HG02884 (cell line): ENCODE results near the gene ACTL10.

Source experiments
- ATAC-seq: cut with Tn5 transposase; IDR thresholded peaks from one replicate; pipeline ENCODE4 v1.9.1; 2021; ENCODE audit warnings: mild to moderate bottlenecking, moderate library complexity; ENCODE audit not compliant: unreplicated experiment

ACTL10 gene

DNA sequence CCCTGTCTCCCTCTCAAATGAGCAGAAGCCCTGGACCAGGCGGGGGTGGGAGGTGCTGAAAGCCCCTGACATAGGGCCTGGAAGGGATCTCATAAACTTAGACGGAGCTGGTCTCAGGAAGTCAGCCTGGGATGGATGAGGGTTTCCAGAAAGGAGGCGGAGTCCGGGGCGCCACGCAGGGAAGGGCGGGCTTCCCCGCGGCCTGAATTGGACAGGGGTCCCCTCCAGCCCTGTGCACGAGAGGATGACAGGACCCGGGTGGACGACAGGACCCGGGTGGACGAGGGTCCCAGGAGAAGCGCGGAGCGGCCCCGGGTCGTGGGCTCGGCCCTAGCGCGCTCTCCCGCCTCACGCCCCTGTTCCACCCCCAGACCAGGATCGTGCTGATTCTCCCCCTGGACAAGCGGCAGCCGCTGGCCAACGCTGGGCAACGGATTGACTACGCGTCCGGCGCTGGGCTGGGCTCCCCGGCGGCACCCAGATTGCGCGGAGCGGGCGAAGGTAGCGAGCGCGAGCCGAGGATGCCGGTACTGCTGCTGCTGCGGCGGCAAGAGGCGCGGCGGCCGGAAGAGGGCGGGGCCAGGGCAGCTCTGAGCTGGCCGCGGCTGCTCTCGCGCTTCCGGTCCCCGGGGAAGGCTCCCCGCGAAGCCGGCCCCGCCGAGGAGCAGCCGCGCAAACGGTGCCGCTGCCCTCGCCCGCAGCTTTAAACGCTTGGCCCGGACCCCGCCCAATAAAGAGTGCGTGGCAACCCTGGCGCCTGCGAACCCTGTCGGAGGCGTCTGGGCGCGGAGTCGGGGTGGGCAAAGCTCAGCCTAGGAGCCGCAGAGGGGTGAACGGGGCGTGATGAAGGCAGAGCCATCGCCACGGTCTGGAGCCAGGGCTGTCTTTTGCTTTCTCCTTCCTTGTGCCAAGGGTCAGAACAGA is 3.3 kb upstream of the ACTL10 start:
- no peak for ATAC-seq

DNA sequence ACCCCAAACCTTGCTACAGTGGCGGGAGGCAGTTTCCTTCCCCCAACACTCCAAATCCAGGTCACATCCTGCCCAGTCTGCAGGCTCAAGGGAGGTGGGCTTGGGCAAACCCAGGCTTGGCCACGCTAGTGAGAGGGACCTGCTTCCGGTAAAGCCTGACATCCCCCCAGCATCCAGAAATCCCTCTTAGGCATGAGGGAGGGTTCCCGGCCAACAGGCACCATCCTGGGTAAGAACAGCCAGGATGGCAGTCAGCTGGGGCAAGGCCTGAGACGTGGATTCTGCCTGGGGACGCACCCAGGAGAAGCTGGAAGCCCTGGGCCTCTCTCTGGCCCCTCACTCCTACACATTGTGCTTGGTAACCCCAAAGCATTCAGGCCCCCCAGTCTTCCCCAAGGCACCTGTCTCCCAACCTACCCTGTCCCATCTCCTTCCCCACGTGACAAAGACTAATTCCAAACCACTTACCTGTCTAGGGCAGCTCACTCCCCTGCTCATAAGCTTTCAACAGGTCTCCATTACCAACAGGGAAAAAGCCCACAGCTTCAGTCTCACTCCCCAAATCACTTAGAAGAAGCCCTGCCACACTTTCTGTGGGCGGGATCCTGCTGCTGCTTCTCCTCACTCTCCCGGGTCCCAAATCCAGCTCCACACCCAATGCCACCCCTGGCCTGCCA is 2.5 kb upstream of the ACTL10 start:
- ATAC-seq = no peak

DNA sequence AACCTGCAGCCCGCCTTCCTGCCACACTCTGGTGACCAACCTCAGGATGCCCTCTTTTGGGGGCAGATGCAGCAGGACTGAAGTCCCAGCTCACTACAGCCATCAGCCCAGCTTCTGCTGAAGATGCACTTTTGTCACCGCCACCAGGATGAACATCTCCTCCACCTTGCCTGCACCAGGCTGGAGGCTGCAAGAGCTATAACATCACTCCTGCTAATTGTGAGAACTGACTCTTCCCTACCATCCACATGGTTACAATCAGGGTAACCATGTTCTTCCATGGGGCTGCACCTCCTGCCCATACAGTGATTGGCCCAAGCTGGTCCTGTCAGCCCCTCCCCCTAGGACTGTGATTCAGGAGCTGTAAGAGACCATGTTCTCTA is 2.0 kb upstream of the ACTL10 start:
- no peak for ATAC-seq

DNA sequence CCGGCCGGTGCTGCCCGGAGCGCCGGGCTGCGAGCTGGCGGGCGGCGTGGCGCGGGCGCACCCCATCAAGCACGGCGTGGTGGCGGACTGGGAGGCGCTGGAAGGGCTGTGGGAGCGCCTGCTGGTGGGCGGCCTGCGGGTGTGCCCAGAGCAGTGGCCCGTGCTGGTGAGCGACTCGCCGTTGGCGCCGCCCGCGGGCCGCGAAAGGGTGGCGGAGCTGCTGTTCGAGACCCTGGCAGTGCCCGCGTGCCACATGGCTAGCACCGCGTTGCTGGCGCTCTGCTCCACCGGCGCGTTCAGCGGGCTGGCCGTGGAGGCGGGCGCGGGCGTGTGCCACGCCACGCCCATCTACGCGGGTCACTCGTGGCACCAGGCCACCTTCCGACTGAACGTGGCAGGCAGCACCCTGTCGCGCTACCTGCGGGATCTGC is 517 bp downstream of the ACTL10 start:
- ATAC-seq = no peak

DNA sequence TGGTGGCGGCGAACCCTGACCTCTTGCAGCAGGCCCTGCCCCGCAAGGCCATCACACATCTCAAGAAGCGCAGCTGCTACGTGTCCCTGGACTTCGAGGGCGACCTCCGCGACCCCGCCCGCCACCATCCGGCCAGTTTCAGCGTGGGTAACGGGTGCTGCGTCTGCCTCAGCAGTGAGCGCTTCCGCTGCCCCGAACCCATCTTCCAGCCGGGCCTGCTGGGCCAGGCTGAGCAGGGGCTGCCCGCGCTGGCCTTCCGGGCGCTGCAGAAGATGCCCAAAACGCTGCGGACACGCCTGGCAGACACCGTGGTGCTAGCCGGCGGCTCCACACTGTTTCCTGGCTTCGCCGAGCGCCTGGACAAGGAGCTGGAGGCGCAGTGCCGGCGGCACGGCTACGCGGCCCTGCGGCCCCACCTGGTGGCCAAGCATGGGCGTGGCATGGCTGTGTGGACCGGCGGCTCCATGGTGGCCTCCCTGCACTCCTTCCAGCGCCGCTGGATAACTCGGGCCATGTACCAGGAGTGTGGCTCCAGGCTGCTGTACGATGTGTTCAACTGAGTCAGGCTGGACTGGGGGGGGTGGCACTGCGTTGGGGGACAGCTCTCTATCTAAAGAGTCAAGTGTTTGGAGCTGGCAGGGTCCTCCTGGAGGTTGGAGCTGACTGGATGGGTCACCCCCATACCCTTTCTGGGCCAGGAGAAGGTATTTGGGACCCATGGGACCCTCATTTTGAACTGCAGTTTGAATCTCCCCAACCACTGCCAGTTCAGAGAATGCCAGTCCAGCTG is 1.1 kb downstream of the ACTL10 start:
- ATAC-seq = no peak

DNA sequence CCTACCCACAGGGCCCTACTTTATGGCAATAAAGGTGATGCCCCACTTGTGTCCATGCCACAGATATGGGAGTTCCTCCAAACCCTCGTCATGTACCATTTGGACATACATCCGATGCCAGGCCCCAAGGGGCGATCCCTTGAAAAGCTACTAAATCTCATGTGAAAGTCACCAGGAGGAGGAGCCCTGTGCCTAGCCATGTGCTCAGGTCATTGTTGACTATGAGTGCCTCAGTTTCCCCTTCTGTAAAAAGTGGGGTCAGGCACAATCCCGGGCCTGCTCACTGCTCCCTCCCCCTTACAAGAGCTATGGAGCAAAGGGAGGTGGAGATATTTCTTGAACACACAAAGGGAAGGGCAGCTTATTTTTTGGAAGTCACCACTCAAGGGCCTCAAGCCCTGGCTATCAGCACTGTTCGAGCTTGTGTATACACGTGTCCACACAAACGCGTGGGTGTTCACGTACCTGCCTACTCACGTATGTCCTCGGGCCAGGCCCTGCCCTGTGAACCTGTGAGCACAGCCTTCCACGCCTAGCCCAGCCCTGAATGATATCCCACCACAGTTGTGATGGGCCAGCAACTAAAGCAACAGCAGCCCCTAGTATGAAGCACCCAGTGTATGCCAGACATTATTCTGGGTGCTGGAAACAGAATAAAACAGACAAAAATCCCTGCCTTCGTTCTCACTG is 1.9 kb downstream of the ACTL10 start:
- no peak for ATAC-seq

DNA sequence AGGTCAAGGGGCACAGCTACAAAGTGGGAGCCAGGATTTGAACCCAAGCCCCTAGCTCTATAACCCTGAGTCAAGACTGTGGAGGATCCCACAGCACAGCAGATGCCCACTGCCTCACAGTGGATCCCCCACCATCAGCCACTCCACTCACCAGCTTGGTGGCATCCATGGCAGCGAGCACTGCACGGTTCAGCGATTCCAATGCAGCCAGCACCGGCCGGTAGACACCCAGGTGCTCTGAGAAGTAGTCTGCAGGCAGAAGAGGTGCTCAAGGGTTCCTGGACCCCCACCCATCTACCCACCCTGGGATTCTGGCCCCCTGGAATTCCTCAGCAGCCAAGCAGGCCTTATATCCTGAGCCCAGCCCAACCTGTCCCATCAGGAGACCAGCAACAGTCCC is 2.5 kb downstream of the ACTL10 start:
- no peak for ATAC-seq

DNA sequence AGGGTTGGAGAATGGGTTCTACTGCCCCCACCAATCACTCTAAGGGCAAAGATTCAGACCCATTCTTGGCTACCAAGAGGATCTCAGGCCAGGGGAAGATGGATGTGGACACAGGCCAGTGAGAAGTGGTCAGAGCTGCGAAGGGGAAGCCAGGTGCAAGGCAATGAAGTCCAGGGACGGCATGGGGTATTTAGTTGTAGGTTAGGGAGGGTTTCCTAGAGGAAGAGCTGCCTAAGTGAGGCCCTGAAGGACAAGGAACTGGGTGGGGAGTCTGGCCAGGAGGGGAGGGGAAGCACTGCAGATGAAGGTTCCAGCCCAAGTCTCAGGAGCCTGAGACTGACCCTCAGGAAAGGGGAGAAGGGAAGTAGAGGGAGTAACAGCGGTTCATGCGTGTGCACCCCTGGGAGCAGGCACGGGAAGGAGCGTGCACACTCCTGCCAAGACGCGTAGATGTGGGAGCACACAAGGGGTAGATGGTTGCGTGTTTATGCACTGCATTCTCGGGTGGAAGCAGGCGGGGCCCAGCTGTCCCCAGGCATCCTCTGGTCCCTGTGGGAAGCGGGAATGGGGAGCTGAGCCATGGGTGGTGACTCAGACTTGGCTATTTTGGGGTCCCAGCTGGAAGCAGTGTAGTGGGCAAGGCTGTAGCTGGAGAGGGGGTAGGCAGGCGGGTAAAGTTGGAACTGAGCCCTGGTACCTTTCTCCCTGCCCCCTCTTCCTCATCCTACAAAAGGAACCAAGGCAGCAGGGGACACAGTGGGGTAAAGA is 3.3 kb downstream of the ACTL10 start:
- no peak for ATAC-seq

DNA sequence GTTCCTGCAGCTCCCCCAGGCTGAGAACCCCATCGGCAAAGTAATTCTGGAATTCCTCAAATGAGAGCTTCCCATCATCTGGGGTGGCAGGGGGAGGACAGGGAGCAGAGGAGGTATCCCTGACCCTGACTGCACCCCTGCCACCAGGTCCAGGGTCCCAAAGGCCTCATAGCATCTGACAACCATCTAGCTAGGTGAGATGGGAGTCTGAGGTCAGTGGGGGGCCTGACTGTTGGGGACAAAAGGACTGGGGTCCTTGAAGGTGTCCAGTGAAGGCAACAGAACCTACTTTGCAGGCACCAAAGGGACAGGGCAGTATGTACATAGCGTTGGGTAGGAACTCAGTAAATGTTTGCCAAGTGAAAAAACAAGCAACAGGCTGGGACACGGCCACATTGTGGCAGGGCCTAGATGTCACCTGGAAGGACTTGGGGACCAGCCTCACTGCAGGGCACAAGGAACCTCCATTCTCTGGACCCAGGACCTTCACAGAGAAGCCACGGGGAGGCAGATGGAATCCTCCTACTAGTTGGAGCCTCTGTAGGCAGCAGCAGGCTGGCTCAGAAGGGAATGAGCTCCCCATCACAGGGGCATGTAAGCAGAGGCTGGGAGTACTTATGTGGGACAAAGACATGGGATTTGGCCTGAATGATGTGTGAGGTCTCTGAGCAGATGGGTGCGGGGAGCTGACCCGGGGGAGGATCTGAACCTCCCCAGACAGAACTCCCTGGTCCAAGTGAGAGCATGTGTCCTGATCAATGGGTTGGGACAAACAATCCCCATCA is 4.2 kb downstream of the ACTL10 start:
- no peak for ATAC-seq

DNA sequence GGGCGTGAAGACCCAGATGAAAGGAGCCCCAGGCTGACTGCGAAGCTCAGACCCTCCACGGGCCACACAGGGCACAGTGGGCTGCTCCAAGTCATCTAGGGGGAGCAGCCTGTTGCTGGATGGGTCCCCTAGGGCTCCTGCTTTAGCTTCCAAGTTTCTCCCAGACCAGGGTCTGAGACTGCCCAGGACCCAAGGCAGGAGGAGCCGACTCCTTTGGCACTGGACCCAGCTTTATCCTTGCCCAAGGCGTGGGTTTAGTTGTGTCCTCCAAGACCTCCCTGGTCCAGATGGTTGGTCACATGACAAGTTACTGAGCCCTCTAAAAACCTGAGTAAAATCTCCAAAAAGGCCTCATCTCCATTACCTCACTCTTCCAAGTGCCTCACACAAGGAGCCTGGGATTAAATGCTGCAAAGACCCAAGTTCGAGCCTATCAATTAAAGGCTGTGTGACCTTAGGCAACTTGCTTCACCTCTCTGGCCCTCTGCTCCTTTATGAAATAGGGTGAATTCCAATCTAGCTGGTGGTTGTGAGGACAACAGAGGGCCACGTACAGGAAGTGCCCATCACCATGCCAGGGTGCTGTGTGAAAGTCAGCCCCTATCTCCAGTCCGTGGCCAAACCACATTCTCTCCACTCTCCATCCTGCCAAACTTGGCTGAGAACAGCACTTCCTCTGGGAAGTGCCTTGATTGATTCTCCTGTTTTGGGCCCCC is 5.0 kb downstream of the ACTL10 start:
- no peak for ATAC-seq

DNA sequence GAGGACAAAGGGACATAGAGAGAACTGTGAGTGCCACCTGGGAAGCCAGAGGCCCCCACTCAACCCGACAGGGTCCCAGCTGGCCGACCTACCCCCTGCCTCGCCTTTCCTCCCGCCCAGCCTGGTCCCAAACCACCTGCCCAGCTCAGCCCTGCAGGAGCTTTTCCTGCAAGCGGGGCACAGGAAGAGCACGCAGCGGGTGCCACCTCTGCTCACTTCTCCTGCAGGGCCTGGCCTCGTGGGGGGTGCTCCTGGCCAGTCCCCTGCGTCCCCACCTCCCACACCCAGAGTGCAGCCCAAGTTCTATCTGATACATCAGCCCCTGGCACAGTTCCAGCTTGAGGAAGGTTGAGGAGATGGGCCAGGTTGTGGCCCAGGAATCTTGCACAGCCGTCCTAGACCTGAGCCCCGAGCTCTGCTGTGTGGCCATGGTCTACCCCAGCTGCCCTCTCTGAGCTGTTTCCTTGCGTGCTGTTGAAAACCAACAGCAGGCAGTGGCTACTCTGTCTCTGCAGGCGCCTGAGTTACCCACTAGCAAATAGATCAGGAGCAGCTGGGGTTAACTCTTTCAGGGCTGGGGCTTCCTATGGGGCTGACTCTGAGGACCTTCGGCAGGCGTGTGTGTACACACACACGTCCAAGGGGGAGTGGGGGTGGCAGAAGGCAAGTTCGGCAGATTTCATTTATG is 5.8 kb downstream of the ACTL10 start:
- no peak for ATAC-seq

DNA sequence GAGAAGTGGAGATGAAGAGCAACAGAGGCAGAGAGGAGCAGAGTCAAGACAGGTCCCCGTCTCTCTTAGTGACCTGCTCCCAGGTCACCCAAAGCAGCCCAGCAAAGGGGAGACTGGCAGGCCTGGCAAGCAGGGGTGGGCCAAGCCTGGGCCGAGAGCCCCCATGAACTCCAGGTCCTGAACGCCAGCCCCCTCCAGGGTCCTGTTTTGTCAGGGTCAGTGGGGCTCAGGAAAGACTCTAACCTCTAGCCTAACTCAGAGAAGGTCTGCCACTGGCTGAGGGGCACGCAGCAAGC is 6.3 kb downstream of the ACTL10 start:
- ATAC-seq = no peak

DNA sequence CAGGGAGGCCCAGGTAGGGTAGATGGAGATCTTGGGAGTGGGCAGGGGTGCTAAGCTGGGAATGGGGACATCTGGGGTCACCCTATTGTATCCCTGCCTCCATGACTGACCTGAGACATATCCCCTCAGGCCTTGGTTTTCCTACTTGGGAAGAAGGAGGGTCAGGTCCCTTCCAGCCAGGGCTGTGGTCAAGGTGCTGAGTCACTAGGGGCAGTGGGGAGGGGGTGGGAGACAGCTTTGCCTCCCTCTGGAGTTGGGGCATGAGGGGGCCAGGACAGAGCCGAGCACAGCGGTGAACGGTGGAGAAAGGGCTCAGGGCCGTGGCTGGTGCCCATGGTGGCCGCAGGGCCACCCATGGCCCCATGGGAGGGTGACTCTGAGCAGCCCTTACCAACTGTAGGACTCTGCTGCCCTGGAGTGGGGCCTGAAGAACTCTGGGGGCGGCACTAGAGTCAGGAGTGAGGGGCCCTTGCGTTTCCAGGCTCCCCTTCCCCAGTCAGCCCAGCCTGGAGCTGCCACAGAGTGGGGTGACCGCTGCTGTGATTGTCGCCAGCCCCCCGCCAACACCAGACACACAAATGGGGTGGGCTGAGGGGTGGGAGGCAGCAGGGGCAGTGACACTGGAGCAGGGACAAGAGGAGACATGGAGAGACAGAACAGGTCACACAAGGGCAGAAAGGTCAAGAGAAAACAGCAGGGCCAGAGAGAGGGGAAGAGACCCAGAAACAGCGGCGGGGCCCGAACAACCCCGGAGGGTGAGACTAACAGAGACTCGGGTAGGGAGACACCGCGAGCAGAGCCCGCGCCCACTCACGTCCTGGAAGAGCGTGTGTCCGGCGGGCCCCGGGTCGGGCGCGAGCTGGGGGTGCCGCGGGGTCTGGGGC is 6.9 kb downstream of the ACTL10 start:
- ATAC-seq = no peak

DNA sequence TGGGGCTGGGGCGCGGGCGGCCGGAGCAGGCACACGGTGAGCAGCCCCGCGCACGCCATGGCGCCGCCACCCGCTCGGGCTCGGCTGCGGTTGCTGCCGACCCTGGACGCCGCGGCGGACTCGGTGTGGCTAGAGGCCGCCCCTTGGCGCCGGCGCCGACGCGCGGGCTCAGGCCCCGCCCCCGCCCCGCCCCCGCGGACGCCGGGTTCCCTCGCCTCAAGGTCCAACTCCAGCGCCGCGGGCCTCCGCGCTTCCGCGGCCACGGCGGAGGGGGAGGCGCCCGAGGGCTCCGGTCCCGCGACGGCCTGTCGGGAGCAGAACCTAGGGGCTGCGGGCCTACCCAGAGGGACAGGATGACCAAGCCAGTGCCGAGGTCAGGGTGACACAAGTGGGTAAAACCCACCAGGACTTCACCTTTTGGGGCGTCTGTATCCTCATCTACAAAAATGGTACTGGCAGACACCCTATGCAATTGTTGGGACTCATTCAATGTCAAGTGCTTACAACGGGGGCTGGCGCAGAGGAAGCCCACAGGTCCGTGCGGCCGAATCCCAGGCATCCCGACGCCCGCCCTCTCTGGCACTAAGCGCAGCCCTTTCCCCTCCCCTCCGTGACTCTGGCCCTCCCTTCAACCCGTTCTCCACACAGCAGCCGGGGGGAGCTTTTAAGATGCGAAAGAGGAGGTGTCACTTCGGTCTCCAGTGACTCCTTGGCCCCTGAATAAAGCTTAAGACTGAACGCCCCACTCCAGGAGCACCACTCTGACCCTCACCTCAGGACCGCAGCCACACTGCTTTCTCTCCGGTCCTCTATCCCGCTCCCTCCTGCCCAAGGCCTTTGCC is 7.8 kb downstream of the ACTL10 start, which contains the start of gene NECAB3:
NECAB3 (minus strand) TSS at position 135 of the 842 bp plus-strand sequence; CDS start at position 59, 76 bp downstream.
- no peak for ATAC-seq

DNA sequence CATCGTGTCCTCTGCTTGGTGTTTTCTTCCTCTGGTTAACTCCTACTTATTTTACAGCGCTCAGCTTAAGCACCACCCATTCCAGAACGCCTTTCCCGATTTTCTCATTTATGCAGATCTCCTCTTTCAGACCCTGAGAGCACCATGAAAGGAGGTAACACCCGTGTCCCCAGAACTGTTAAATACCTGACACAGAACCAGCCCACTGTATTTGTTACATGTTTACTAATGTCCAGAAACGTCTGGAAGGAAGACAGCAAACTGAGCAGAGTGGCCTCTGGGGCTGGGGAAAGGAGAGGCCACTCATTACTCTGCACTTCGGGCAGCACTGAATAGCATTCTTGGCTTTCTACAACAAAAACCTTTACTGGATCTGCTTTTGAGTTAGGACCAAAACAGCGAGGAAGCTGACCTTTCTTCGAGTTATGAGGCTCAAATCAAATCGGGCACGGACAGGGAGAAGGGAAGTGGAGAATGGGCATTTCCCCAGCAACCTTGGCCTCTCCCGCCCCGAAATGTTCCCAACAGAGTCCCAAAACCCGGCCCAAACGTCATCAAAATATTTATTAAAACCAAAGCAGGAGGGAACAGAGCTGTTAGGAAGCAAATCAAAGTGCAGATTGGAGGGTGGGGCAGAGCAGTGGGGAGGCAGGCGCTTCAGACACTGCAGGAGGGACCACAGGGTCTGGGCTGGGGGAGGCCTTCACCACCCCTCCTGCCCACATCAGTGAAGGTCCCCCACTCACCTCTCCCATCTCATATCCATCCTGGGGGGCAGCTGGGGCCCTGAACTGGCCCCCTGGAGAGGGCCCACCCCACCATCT is 8.6 kb downstream of the ACTL10 start:
- ATAC-seq = no peak

DNA sequence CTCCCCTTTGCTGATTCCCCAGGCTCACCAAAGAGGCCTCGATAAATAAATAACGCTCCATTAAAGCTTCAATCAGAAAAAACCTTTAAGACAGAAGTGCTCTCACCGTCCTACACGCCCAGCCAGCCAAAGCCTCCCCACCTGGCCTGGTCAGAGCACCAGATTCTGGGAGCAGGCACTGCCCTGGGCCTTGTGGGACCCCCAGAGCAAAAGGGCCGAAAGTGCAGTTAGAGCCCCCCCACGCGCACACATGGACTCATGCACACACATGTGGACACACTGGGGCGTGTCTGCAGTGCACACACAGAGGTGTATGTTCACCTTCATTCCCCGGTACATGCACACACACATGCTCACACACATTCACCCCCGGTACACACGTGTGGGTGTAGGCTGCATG is 9.4 kb downstream of the ACTL10 start:
- no peak for ATAC-seq
